ENCODE data around the gene MRPL40. TPM values are rescaled to one million over a fixed set of nuclear protein-coding genes. Genes with fewer than 3 reads are reported as not detected.
"Not testable (repeated sequence)": the region's sequence is repeated elsewhere in the genome, so short reads cannot be mapped to it uniquely, and the experiment has no call there.

MRPL40 gene
- total and polyA plus RNA-seq, 2 donors, result 17.4 to 33.3 TPM

DNA sequence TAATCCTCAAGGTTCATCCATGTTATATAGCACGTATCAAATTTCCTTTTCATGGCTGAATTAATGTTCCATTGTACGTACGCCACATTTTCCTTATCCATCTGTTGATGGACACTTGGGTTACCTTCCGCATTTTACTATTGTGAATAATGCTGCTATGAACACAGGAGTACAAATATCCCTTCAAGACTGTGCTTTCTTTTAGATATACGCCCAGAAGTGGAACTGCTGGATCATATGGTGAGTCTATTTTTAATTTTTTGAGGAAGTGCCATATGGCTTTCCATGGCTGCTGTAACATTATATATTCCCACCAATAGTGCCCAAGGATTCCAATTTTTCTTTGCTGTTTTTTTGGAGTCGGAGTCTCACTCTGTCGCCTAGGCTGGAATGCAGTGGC, 6.0 kb downstream of the MRPL40 start:
- no peak for DNase-seq (ENCODE audit: extremely low spot score)
- no peaks in the 10 kb centered on the region for H3K4me1 ChIP-seq (ENCODE audit: insufficient read depth)
- 89% methylated on average over 7 of the region's 7 CpGs for WGBS
- H3K36me3 ChIP-seq (ENCODE audit: insufficient read depth), result no peaks in the 10 kb centered on the region
- H3K27ac ChIP-seq (ENCODE audit: low read depth), result no peak overlapping the region
- no peak overlapping the region for H3K4me3 ChIP-seq (ENCODE audit: low read depth, low read length)

DNA sequence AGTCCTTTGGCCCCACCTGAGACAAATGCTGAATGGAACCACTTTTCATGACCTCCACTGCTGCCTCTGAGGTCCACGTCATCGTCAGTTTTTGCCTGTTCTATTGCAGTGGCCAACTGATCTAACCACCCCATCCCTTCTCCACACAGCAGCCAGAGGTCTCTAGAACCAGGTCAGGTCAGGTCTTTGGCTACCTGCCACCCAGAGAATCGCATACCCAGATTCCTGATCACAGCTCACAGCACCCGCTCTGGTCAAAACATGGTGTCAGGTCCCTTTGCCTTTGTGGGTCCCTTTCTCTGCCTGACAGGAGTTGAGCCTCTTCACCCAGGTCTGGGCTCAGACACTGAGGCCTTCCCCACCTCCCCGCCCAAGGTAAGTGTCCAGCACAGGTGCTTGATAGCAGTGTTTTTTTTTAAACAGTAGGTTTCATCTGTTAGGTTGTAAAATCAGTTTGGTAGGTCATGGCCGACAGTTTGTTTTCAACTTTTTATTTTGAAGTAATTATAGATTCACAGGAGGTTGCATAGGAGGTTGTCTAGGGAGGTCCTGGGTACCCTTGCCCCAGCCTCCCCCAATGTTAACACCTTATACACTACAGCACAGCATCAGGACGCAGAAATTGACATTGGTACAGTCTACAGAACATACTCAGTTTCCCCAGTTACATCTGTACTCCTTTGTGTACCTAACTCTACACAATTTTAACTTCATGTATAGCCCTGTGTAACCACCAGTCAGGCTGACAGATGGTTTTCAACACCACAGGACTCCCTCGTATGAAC, 8.3 kb downstream of the MRPL40 start:
- Histone ChIP-seq H3K36me3 (ENCODE audit: insufficient read depth) (no peaks in the 10 kb centered on the region), H3K27ac (ENCODE audit: low read depth) (no peak overlapping the region), H3K4me1 (ENCODE audit: insufficient read depth) (no peaks in the 10 kb centered on the region), H3K4me3 (ENCODE audit: low read depth, low read length) (no peak overlapping the region)
- 87% methylated on average over 8 of the region's 8 CpGs for WGBS
- DNase-seq (ENCODE audit: extremely low spot score), result no peak

DNA sequence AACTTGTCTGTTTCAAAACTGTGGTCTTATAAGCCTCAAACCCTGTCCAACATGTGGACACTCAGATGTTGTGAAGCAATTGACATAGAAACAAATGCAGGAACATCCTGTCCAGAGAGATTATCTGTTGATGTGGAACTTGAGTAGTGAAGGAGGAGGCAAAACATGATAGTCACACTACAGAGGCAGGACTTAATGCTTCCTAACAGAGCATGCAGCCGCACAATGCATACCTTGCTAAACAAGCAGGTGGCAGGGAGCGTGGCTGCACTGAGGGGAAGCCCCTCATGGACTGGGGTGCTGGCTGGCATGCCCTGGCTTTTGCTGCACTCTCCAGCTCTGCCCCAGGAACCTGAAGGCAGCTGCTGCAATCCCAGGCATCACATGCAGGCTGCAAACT, 9.8 kb downstream of the MRPL40 start:
- no peak for DNase-seq (ENCODE audit: extremely low spot score)
- no peak overlapping the region for H3K4me3 ChIP-seq (ENCODE audit: low read depth, low read length)
- no peaks in the 10 kb centered on the region for H3K4me1 ChIP-seq (ENCODE audit: insufficient read depth)
- H3K36me3 ChIP-seq (ENCODE audit: insufficient read depth), result no peaks in the 10 kb centered on the region
- H3K27ac ChIP-seq (ENCODE audit: low read depth), result no peak overlapping the region
- 97% methylated on average over 2 of the region's 2 CpGs for WGBS

DNA sequence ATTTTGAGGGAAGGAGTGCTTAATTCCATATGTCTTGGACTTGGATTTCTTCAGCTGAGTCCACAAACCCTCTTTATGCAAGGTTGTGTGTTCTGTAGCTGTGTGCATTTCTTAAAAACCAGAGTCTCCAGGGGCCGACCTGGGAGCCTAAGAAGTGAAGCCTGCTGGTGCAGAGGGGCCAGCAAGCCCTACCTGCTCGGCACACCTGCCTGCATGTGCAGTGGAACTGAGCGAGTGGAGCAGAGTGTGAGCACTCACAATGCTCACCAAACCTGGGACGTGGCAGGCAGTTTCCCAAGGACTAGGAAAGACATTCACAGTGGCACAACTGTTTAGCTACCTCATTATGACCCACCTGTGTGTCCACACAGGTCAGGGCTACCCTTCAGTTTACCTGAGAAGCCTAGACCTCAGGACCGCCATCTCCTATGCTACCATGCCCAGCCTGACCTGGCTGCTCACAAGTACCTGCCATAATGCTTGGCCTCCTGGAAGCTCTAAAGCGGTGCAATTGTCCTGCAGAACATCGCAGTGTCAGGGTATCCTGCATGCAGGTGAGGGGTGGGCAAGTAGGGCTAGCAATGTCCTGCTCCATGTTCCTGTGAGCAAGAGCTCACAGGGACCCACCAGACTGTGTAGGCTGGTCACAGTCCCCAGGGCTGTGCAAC, 11.3 kb downstream of the MRPL40 start:
- 88% methylated on average over 7 of the region's 7 CpGs for WGBS
- no peak for DNase-seq (ENCODE audit: extremely low spot score)
- Histone ChIP-seq H3K27ac (ENCODE audit: low read depth) (no peak overlapping the region), H3K4me3 (ENCODE audit: low read depth, low read length) (no peak overlapping the region), H3K36me3 (ENCODE audit: insufficient read depth) (no peaks in the 10 kb centered on the region), H3K4me1 (ENCODE audit: insufficient read depth) (no peaks in the 10 kb centered on the region)

DNA sequence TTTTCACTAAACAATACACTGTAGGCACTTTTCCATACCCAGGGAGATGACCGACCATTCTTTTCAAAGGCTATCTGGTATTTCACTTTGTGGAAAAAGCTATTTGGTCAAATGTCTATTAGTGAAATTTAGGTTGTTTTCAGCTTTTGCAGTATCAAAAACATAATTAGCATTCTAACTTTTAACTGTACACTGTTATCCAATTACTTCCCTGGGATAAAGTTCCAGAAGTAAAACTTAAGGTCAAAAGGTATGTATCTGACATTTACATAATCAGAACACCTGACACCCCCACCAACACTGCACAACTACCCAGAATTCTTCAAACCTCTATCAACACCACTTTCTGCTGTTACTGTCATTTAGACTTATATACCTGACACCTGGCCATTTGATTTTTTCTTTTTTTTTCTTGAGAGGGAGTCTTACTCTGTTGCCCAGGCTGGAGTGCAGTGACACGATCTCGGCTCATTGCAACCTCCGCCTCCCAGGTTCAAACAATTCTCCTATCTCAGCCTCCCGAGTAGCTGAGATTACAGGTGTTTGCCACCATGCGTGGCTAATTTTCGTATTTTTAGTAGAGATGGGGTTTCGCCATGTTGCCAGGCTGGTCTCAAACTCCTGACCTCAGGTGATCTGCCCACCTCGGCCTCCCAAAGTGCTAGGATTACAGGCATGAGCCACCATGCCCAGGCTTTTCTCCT, 13.1 kb downstream of the MRPL40 start:
- H3K27ac ChIP-seq (ENCODE audit: low read depth); H3K4me3 ChIP-seq (ENCODE audit: low read depth, low read length); H3K4me1 ChIP-seq (ENCODE audit: insufficient read depth); H3K36me3 ChIP-seq (ENCODE audit: insufficient read depth); DNase-seq (ENCODE audit: extremely low spot score): not testable (repeated sequence)
- whole genome bisulfite sequencing, result 90% methylated on average over 9 of the region's 9 CpGs

DNA sequence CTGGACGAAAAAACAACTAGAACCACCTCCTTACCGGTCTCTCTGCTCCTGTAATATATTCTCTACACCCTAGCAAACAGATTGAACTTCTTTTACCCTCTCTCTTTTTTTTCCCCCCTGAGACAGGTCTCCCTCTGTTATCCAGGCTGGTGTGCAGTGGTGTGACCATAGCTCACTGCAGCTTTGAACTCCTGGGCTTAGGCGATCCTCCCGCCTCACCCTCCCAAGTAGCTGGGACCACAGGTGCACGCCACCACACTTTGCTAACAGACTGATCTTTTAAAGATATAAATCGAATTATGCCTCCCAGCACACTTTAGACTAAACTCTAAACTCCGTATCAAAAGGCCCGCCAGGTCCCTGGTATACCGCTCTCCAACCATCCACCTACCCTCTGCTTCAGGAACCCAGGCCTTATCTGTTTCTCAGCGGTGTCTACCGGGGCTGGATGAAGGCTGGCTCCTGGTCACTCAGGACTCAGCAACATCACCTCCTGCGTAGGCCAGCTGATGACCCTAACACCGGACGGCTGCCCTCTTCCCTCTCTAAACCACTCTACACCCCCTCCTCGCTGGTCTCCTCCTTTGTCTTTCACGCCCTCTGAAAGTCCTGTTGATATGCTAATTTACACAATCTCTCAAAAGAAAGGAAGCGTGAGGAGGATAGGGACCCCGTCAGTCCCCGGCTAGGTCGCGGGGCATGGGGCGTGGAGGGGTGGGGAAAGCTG, 14.4 kb downstream of the MRPL40 start:
- DNase-seq (ENCODE audit: extremely low spot score), result no peak
- H3K27ac ChIP-seq (ENCODE audit: low read depth), result peak overlapping the region; percentile 89
- H3K4me1 ChIP-seq (ENCODE audit: insufficient read depth), result no peaks in the 10 kb centered on the region
- 23% methylated on average over 22 of the region's 22 CpGs for WGBS
- H3K36me3 ChIP-seq (ENCODE audit: insufficient read depth), result no peaks in the 10 kb centered on the region
- peak overlapping the region; percentile 79 for H3K4me3 ChIP-seq (ENCODE audit: low read depth, low read length)

DNA sequence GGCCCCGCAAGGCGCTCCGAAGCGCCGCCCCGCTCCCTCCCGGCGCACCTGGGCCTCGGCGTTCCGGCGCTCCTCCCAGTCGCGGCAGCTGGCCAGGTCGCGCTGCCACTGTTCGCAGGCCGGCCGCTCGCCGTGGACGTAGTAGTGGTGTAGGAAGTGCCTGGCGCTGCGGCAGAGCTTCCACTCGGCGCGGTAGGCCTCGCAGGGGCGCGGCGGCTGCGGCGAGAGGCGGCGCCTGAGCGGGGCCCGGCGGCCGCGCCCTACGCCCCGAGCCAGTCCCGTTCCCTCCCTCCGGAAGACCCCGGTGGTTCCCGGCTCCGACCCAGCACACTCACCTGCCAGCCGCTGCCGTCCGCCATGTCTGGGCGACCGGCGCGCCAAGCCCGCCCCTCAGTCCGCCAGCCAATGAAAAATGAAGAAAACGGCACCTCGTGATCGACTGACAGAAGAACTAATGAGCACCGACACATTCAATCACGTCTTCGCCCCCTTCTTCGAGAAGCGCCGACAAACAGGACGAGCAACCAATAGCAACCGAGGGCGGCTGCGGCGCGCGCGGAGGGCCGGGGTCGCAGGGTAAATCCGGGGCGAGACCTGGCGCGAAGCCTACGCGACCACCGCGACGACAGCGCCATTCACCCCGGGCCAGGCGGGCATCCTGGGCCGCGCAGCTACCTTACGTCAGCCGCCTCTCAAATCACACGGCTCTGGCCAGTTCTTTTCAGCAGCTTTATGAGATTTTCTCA, 15.2 kb downstream of the MRPL40 start, which contains the start of gene C22orf39:
TSS of gene C22orf39 (minus strand) at position 382 of the 746 bp plus-strand sequence. CDS start at position 359, 23 bp downstream.
- under 1% methylated on average over 92 of the region's 92 CpGs for WGBS
- no peaks in the 10 kb centered on the region for H3K4me1 ChIP-seq (ENCODE audit: insufficient read depth)
- DNase-seq (ENCODE audit: extremely low spot score), result peak; percentile 84
- H3K36me3 ChIP-seq (ENCODE audit: insufficient read depth), result no peaks in the 10 kb centered on the region
- H3K27ac ChIP-seq (ENCODE audit: low read depth), result peak within 1 kb of the TSS; percentile 89
- H3K4me3 ChIP-seq (ENCODE audit: low read depth, low read length), result peak within 1 kb of the TSS; percentile 79

DNA sequence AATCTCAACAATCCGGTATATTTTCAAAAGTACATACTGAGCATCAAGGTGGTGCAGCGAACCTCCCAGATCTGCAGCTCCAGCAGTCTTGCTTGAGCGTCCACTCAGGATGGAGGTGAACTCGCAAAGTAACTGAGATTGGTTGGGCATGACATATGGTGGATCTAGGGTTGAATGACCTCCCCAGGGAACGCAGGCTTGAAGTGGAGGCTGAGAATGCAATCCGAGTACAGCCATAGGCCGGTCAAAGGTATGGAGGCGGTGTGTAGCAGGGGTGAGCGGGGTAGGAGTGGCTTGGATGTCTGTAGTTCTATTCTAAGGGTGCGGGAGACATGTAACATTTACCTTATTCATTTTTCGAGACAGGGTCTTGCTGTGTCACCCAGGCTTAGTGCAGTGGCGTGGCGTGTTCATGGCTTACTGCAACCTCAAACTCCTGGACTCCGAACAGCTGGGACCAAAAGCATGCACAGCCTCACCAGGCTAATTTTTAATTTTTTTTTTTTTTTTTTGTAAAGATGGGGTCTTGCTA, 15.8 kb downstream of the MRPL40 start:
- H3K27ac ChIP-seq (ENCODE audit: low read depth), result peak overlapping the region; percentile 57
- peak; percentile 25 for DNase-seq (ENCODE audit: extremely low spot score)
- H3K4me3 ChIP-seq (ENCODE audit: low read depth, low read length), result peak overlapping the region; percentile 79
- H3K36me3 ChIP-seq (ENCODE audit: insufficient read depth), result no peaks in the 10 kb centered on the region
- 13% methylated on average over 14 of the region's 14 CpGs for WGBS
- H3K4me1 ChIP-seq (ENCODE audit: insufficient read depth), result no peaks in the 10 kb centered on the region

DNA sequence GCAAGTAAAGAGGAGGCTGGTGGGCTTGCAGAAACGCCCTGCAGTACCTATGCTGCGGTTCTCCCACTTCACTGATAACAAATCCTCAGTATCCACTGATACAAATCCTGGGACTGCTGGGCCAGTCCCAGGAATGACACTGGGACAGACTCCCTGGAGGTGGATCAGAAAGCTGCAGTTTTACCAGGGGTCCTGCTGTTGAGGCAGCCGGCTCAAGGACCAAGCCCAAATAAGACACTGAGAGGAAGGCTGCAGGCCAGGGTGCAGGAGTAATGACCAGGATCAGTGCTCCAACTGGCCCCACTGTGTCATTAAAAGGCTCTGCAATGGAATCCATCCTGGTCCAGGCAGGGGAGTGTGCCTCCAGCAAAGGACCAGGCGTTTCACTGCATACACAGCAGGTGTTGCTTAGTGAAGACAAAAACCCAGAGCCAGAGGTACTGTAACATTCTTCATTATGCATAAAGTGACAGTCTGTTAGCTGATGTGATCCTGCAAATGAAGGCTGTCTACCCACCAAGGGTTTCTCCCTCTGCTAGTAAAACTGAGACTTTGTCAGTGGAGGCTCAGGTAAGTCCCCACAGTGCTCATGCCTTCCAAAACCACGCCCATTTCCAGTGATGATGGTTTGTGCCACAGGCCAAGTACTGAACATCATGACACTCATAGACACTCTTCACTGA, 16.5 kb downstream of the MRPL40 start:
- no peak overlapping the region for H3K27ac ChIP-seq (ENCODE audit: low read depth)

DNA sequence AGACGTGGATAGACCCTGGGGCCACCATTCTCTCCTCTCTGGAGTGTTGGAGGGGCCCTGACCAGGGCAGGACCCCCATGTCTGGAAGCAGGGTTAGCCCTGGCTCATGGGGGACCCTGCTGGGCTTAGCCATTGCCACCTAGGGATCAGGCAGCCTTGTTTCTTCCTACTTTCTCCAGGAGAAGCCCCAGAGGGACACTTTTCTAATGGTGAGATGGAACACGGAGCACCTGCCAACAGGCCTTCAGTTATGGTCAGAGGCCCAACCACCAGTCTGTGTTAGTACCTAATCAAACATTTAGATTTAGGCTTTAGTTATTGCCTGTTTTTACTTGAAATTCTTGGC, 17.1 kb downstream of the MRPL40 start:
- Histone ChIP-seq H3K4me3 (ENCODE audit: low read depth, low read length) (no peak overlapping the region), H3K36me3 (ENCODE audit: insufficient read depth) (no peaks in the 10 kb centered on the region), H3K27ac (ENCODE audit: low read depth) (no peak overlapping the region), H3K4me1 (ENCODE audit: insufficient read depth) (no peaks in the 10 kb centered on the region)
- DNase-seq (ENCODE audit: extremely low spot score), result no peak
- WGBS, result 83% methylated on average over 2 of the region's 2 CpGs

More for the DNA sequence above, 16.5 kb downstream of the MRPL40 start:
- DNase-seq (ENCODE audit: extremely low spot score), result no peak
- Histone ChIP-seq H3K4me3 (ENCODE audit: low read depth, low read length) (no peak overlapping the region), H3K36me3 (ENCODE audit: insufficient read depth) (no peaks in the 10 kb centered on the region), H3K4me1 (ENCODE audit: insufficient read depth) (no peaks in the 10 kb centered on the region)
- WGBS, result 74% methylated on average over 5 of the region's 5 CpGs

DNA sequence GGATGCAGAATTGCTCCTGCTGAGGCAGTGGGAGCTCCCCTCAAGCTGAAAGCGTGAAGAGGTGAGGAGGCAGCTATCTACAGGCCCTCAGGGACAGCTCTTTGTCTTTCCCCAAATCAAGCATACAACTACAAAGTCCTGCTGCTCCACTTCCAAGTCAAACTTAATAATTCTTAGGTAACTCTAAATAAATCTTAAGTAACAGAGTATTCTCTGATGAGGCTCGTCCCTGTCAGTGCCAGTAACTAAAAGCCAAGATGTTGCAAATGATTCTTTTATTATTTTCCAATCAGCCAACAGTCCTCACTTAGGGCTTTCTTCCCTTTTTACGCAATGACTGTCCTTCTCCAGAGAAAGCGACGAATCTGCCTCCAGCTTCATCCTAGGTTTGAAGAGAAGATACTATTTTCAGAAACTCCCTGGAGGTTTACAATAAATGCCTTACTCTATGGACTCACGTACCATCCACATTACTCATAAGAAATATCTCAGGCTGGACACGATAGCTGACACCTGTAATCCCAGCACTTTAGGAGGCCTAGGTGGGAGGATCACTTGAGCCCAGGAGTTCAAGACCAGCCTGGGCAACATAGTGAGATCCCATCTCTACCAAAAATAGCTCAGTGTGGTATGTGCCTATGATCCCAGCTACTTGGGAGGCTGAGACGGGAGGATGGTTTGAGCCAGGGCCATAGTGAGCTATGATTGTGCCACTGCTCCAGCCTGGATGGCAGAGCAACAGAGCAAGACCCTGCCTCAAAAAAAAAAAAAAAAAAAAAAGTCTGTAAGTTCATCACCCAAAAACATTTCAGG, 18.2 kb downstream of the MRPL40 start:
- WGBS, result 88% methylated on average over 8 of the region's 8 CpGs
- DNase-seq (ENCODE audit: extremely low spot score), result no peak
- no peaks in the 10 kb centered on the region for H3K36me3 ChIP-seq (ENCODE audit: insufficient read depth)

DNA sequence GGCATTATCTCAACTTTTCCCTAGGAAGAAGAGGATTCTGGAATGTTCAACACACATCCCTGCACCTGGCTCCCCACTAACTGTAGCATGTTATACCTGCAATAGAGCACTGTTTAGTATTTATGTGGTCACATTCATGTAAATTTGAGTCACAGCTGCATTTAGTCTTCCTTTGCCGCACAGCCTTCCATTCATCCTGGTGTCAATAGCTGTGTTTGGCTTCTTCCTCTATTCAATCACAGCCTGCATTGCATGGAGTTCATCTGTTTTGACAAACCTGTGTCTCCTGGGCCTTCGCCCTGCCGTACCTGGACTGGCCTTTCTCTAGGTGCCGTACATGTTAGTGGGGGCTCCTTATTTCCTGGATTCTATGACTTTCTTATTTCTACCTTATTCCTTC, 19.2 kb downstream of the MRPL40 start:
- WGBS, result 98% methylated on average over 4 of the region's 4 CpGs
- Histone ChIP-seq H3K36me3 (ENCODE audit: insufficient read depth) (peaks cover 1% of the 10 kb centered on the region), H3K27ac (ENCODE audit: low read depth) (no peak overlapping the region), H3K4me1 (ENCODE audit: insufficient read depth) (no peaks in the 10 kb centered on the region), H3K4me3 (ENCODE audit: low read depth, low read length) (no peak overlapping the region)
- DNase-seq (ENCODE audit: extremely low spot score), result no peak

More for the DNA sequence above, 18.2 kb downstream of the MRPL40 start:
- Histone ChIP-seq H3K4me3 (ENCODE audit: low read depth, low read length) (no peak overlapping the region), H3K27ac (ENCODE audit: low read depth) (no peak overlapping the region), H3K4me1 (ENCODE audit: insufficient read depth) (no peaks in the 10 kb centered on the region)

All from urinary bladder (tissue), 4 donors.